ENCODE data around the gene ITPR2. TPM values are rescaled to one million over a fixed set of nuclear protein-coding genes. Genes with fewer than 3 reads are reported as not detected.
A peak's percentile ranks its signal among the peaks of the same experiment; 100 is the strongest.

Gene ITPR2
- total RNA-seq, 1 donor from 2014 or later, result 64.0 TPM

GRCh38 chr12:26620907-26621306 is 212.1 kb downstream of the ITPR2 start:
- H3K27ac ChIP-seq, result no peak overlapping the region
- no peak overlapping the region for H3K4me3 ChIP-seq
- no peak for TF ChIP-seq CTCF (IDR thresholded peaks at IDR 0.05)
- H3K9me3 ChIP-seq, result no peaks in the 10 kb centered on the region
- ATAC-seq (no peak), DNase-seq (no peak)
- H3K27me3 ChIP-seq (ENCODE audit: low read depth), result no peaks in the 10 kb centered on the region
- H3K36me3 ChIP-seq, result peaks cover 47% of the 10 kb centered on the region
- no peaks in the 10 kb centered on the region for H3K4me1 ChIP-seq
- intact Hi-C loops (cut with DNase I), result no loop called here

- Histone ChIP-seq H3K27ac (no peak overlapping the region), H3K4me3 (no peak overlapping the region), H3K36me3 (peaks cover 42% of the 10 kb centered on the region), H3K9me3 (no peaks in the 10 kb centered on the region), H3K27me3 (ENCODE audit: low read depth) (no peaks in the 10 kb centered on the region), H3K4me1 (no peaks in the 10 kb centered on the region)
- no peak for TF ChIP-seq CTCF (IDR thresholded peaks at IDR 0.05)
- no peak for ATAC-seq
- intact Hi-C loops (cut with DNase I), result no loop called here
- DNase-seq, result no peak
These were observed 215.5 kb downstream of the ITPR2 start for GRCh38 chr12:26617513-26617912.

DNA sequence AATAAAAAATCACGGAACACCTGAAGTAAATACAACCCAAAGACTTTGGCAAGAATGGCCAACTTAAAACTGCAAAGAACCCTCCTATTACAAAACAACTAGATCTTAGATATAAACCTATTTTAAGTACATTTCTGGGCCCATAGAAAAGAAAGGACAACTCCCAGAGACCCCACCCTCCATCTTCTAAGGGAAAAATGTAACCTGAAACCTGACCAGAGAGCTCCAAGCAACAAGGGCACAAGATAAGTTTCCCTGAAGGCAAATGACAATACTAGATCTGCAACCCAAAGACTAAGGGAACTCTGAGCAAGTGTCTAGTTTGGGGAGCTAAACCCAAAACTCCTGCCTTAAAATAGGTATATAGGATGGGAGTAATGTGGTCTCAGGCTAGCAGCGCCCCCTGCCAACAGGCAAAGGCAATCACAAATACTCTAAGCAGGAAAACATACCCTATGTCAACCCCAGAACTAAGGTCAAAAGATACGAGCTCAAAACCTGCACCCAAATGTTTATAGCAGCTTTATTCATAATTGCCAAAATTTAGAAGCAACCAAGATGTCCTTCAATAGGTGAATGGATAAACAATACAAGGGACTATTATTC is 218.9 kb downstream of the ITPR2 start:
- TF ChIP-seq CTCF (IDR thresholded peaks at IDR 0.05), result peak; percentile 38
- ATAC-seq (peak in 1 of 2 donors; percentile 42), DNase-seq (no peak)
- Histone ChIP-seq H3K9me3 (no peaks in the 10 kb centered on the region), H3K27ac (no peak overlapping the region), H3K4me1 (no peaks in the 10 kb centered on the region), H3K27me3 (ENCODE audit: low read depth) (no peaks in the 10 kb centered on the region), H3K36me3 (peaks cover 9% of the 10 kb centered on the region), H3K4me3 (no peak overlapping the region)
- intact Hi-C loops (cut with DNase I), result no loop called here

- DNase-seq, result no peak
- H3K9me3 ChIP-seq, result no peaks in the 10 kb centered on the region
- no peak overlapping the region for H3K4me3 ChIP-seq
- H3K4me1 ChIP-seq, result no peaks in the 10 kb centered on the region
- no peak overlapping the region for H3K27ac ChIP-seq
- H3K36me3 ChIP-seq, result no peaks in the 10 kb centered on the region
- intact Hi-C loops (cut with DNase I), result no loop called here
- no peak for TF ChIP-seq CTCF (IDR thresholded peaks at IDR 0.05)
- ATAC-seq, result no peak
- no peaks in the 10 kb centered on the region for H3K27me3 ChIP-seq (ENCODE audit: low read depth)
These were observed 220.8 kb downstream of the ITPR2 start for GRCh38 chr12:26612203-26612602.

DNA sequence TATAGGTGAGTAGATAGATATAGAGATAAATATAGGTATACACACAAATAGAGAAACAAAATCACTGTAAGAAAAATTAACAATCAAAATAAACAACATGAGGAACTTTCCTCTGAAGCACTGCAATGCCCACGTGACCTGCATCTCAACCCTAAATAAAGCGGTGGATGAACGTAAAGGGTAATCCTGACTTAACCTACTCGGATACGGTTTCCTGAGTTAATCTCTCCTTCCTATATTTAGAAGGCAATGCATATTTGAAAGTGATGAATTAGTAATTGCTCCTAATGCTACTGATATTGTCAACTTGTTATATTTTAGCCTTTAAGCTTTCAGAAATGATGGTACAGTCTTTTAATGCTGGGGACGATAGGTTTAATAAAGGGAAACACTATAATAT is 221.4 kb downstream of the ITPR2 start:
- DNase-seq (no peak), ATAC-seq (no peak)
- Histone ChIP-seq H3K9me3 (no peaks in the 10 kb centered on the region), H3K4me3 (no peak overlapping the region), H3K36me3 (no peaks in the 10 kb centered on the region), H3K27ac (no peak overlapping the region), H3K27me3 (ENCODE audit: low read depth) (no peaks in the 10 kb centered on the region), H3K4me1 (no peaks in the 10 kb centered on the region)
- no peak for TF ChIP-seq CTCF (IDR thresholded peaks at IDR 0.05)
- intact Hi-C loops (cut with DNase I), result no loop called here
